ENCODE data around the gene BACE2. TPM values are rescaled to one million over a fixed set of nuclear protein-coding genes. Genes with fewer than 3 reads are reported as not detected.
"Not testable (repeated sequence)": the region's sequence is repeated elsewhere in the genome, so short reads cannot be mapped to it uniquely, and the experiment has no call there.

The BACE2 gene
- total and polyA plus RNA-seq, 2 of the 13 experiments (the other 11 are each of a cell fraction or from before 2014, with no cell fraction given) = 0.07 to 0.11 TPM

DNA sequence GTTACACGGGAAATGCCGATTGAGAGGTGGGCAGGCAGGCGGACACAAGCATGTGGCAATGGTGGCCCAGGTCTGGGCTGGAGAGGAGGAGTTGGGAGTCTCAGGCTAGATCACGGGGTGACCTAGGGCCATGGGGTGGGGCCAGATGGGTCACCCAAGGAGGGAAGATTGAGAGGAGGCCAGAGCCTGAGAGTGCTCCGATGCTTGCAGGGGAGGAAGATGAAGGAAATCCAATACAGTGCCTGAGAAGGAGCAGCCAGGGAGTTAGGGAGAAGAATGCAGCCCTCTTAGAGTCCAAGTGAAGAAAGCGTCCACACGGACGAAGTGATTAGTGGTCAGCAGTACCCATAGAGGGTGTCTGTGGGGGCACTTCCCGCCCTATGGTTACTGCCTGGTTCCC, 87.2 kb downstream of the BACE2 start:
- Histone ChIP-seq H2AFZ (ENCODE audit: low read length) (no peak overlapping the region), H3K36me3 (replicated peaks in 1 of 2; ENCODE audit: control insufficient read depth in 1 of 2, insufficient read depth in 2 of 2, low read length in 2 of 2) (no peaks in the 10 kb centered on the region), H3K79me2 (ENCODE audit: insufficient read depth, low read length) (no peaks in the 10 kb centered on the region), H3K4me1 (ENCODE audit: insufficient read depth, low read length) (no peaks in the 10 kb centered on the region), H4K20me1 (ENCODE audit: insufficient read depth, low read length) (no peaks in the 10 kb centered on the region), H3K27ac (ENCODE audit: extremely low read length, insufficient read depth, low read length) (no peak overlapping the region), H3K4me2 (ENCODE audit: low read depth, low read length) (no peak overlapping the region), H3K9ac (ENCODE audit: insufficient read depth, low read depth, low read length) (no peak overlapping the region), H3K27me3 (ENCODE audit: control insufficient read depth in 1 of 2, insufficient read depth in 2 of 2, low read length in 2 of 2) (no peaks in the 10 kb centered on the region; a peak in 1 of 5 replicates), H3K4me3 (replicated peaks in 1 of 3; ENCODE audit: insufficient read depth in 1 of 3, low read depth in 2 of 3, low read length in 3 of 3) (no peak overlapping the region), H3K9me3 (ENCODE audit: low read length) (peaks cover 10% of the 10 kb centered on the region; the same call in 1 of the 2 replicates)
- no peak for TF ChIP-seq BORCS8-MEF2B (CRISPR knock-in tag; IDR thresholded peaks at IDR 0.05)
- TF ChIP-seq SNAPC2 (CRISPR knock-in tag; IDR thresholded peaks at IDR 0.05) = no peak
- TF ChIP-seq, protein P1, sequence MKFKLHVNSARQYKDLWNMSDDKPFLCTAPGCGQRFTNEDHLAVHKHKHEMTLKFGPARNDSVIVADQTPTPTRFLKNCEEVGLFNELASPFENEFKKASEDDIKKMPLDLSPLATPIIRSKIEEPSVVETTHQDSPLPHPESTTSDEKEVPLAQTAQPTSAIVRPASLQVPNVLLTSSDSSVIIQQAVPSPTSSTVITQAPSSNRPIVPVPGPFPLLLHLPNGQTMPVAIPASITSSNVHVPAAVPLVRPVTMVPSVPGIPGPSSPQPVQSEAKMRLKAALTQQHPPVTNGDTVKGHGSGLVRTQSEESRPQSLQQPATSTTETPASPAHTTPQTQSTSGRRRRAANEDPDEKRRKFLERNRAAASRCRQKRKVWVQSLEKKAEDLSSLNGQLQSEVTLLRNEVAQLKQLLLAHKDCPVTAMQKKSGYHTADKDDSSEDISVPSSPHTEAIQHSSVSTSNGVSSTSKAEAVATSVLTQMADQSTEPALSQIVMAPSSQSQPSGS (CRISPR knock-in tag; IDR thresholded peaks at IDR 0.05) = no peak
- TF ChIP-seq ZNF264 (CRISPR knock-in tag; IDR thresholded peaks at IDR 0.05) = no peak
- intact Hi-C loops (cut with micrococcal nuclease; ENCODE audit: unreplicated experiment) = no loop called here
- ChIA-PET POLR2A (no interaction called here), CTCF (ENCODE audit: low intra/inter-chr PET ratio, low total read pairs) (no interaction called here)
- FAIRE-seq = no peak
- DNase-seq (ENCODE audit: low spot score) = no peak
- ATAC-seq = no peak
- no TSS peak for BruUV-seq (replicated peaks)
- in situ Hi-C loops (cut with HindIII; ENCODE audit: extremely low pct_ligation_motif_present, low pct_unique_long_range_greater_than_20kb) = no loop called here
- WGBS (ENCODE audit: low lambda C conversion rate) = 59% methylated on average over 9 of the region's 9 CpGs

- BruUV-seq (replicated peaks); intact Hi-C loops (cut with micrococcal nuclease; ENCODE audit: unreplicated experiment); CTCF ChIA-PET (ENCODE audit: low intra/inter-chr PET ratio, low total read pairs); H3K36me3 ChIP-seq (replicated peaks in 1 of 2; ENCODE audit: control insufficient read depth in 1 of 2, insufficient read depth in 2 of 2, low read length in 2 of 2); H3K4me2 ChIP-seq (ENCODE audit: low read depth, low read length); H3K27me3 ChIP-seq (ENCODE audit: control insufficient read depth in 1 of 2, insufficient read depth in 2 of 2, low read length in 2 of 2); H3K79me2 ChIP-seq (ENCODE audit: insufficient read depth, low read length); H3K27ac ChIP-seq (ENCODE audit: extremely low read length, insufficient read depth, low read length); ATAC-seq; DNase-seq (ENCODE audit: low spot score); POLR2A ChIA-PET; H3K4me1 ChIP-seq (ENCODE audit: insufficient read depth, low read length); H2AFZ ChIP-seq (ENCODE audit: low read length); H4K20me1 ChIP-seq (ENCODE audit: insufficient read depth, low read length); H3K4me3 ChIP-seq (replicated peaks in 1 of 3; ENCODE audit: insufficient read depth in 1 of 3, low read depth in 2 of 3, low read length in 3 of 3); in situ Hi-C loops (cut with HindIII; ENCODE audit: extremely low pct_ligation_motif_present, low pct_unique_long_range_greater_than_20kb); H3K9ac ChIP-seq (ENCODE audit: insufficient read depth, low read depth, low read length); FAIRE-seq: not testable (repeated sequence)
- H3K9me3 ChIP-seq (ENCODE audit: low read length) = peaks cover 10% of the 10 kb centered on the region; the same call in 1 of the 2 replicates
- 59% methylated on average over 1 of the region's 1 CpG for WGBS (ENCODE audit: low lambda C conversion rate)
Measured at GRCh38 chr21:41256231-41256630, 88.3 kb downstream of the BACE2 start.
